ENCODE data around the gene GPR37L1.

GPR37L1 gene

DNA sequence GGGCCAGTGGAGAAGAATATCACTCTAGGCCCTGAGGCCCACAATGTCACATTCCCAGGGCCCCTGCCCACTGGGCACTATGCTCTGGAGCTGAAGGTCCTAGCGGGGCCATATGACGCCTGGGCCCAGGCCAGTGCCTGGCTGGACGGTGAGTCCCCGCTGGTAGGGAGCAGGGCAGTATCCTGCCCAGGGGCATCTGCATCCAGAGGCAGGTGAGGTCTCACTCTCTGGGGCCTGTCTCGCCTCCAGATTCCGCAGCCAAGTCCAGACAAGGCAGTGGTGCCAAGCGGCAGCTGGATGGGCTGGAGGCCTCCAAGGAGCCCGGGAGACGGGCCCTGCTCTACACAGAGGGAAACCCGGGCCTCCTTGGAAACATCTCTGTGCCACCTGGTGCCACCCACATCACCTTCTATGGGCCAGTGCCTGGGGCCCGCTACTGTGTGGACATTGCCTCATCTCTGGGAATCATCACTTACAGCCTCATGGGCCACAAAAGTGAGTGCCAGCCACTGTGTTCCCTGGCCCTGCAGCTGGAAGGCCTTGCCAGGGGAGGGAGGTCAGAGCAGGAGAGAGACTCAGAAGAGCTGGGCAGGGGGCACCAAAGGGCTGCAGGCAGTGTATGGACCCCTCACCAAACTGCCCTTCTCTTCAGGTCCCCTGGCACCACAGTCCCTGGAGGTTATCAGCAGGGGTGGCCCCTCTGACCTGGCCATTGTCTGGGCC, 48.7 kb downstream of the GPR37L1 start:
- TF ChIP-seq, protein P1, sequence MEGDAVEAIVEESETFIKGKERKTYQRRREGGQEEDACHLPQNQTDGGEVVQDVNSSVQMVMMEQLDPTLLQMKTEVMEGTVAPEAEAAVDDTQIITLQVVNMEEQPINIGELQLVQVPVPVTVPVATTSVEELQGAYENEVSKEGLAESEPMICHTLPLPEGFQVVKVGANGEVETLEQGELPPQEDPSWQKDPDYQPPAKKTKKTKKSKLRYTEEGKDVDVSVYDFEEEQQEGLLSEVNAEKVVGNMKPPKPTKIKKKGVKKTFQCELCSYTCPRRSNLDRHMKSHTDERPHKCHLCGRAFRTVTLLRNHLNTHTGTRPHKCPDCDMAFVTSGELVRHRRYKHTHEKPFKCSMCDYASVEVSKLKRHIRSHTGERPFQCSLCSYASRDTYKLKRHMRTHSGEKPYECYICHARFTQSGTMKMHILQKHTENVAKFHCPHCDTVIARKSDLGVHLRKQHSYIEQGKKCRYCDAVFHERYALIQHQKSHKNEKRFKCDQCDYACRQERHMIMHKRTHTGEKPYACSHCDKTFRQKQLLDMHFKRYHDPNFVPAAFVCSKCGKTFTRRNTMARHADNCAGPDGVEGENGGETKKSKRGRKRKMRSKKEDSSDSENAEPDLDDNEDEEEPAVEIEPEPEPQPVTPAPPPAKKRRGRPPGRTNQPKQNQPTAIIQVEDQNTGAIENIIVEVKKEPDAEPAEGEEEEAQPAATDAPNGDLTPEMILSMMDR (conservative IDR thresholded peaks at IDR 0.05; ENCODE audit: low read length): no peak
- Histone ChIP-seq H3K4me2 (ENCODE audit: low read depth, low read length, poor library complexity, severe bottlenecking) (no peak overlapping the region), H3K9ac (ENCODE audit: low read depth, low read length, poor library complexity, severe bottlenecking) (no peak overlapping the region), H3K9me2 (replicated peaks; ENCODE audit: low read depth, low read length) (no peaks in the 10 kb centered on the region), H3K79me2 (ENCODE audit: insufficient read depth, low read length) (peaks cover 3% of the 10 kb centered on the region; the same call in 1 of the 2 replicates), H3K4me1 (ENCODE audit: insufficient read depth, low read length, poor library complexity, severe bottlenecking) (peaks cover 6% of the 10 kb centered on the region), H3K36me3 (ENCODE audit: insufficient read depth, low read length) (no peaks in the 10 kb centered on the region), H3F3A (ENCODE audit: low read depth) (no peaks in the 10 kb centered on the region), H2AFZ (ENCODE audit: low read length) (no peak overlapping the region), H3K27me3 (ENCODE audit: insufficient read depth, low read length, poor library complexity, severe bottlenecking) (no peaks in the 10 kb centered on the region), H3K9me3 (ENCODE audit: insufficient read depth, low read depth, low read length) (no peaks in the 10 kb centered on the region), H3K4me3 (ENCODE audit: low read length, poor library complexity, severe bottlenecking) (no peak overlapping the region), H4K20me1 (ENCODE audit: insufficient read depth, low read length, poor library complexity, severe bottlenecking) (no peaks in the 10 kb centered on the region)

DNA sequence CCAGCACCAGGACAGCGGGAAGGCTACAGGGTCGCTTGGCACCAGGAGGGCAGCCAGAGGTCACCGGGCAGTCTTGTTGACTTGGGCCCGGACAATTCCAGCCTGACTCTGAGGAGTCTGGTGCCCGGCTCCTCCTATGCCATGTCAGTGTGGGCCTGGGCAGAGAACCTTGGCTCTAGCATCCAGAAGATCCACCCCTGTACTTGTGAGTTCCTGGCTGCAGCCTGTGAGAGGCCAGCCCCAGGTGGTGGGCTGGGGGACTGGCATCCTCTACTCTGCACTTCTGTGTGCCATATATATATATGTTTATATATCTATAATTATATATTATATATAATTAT, 49.3 kb downstream of the GPR37L1 start:
- Histone ChIP-seq H3K4me1 (ENCODE audit: insufficient read depth, low read length, poor library complexity, severe bottlenecking) (peaks cover under 1% of the 10 kb centered on the region), H3K27me3 (ENCODE audit: insufficient read depth, low read length, poor library complexity, severe bottlenecking) (no peaks in the 10 kb centered on the region), H3K36me3 (ENCODE audit: insufficient read depth, low read length) (no peaks in the 10 kb centered on the region), H3K4me2 (ENCODE audit: low read depth, low read length, poor library complexity, severe bottlenecking) (no peak overlapping the region), H3K4me3 (ENCODE audit: low read length, poor library complexity, severe bottlenecking) (no peak overlapping the region), H3K9me2 (replicated peaks; ENCODE audit: low read depth, low read length) (no peaks in the 10 kb centered on the region), H3F3A (ENCODE audit: low read depth) (no peaks in the 10 kb centered on the region), H3K79me2 (ENCODE audit: insufficient read depth, low read length) (no peaks in the 10 kb centered on the region), H2AFZ (ENCODE audit: low read length) (no peak overlapping the region), H3K9ac (ENCODE audit: low read depth, low read length, poor library complexity, severe bottlenecking) (no peak overlapping the region), H4K20me1 (ENCODE audit: insufficient read depth, low read length, poor library complexity, severe bottlenecking) (no peaks in the 10 kb centered on the region), H3K9me3 (ENCODE audit: insufficient read depth, low read depth, low read length) (no peaks in the 10 kb centered on the region)
- TF ChIP-seq, protein P1 (conservative IDR thresholded peaks at IDR 0.05; ENCODE audit: low read length): no peak
- TF ChIP-seq EZH2phosphoT487 (IDR thresholded peaks at IDR 0.05; ENCODE audit: borderline replicate concordance): no peak

DNA sequence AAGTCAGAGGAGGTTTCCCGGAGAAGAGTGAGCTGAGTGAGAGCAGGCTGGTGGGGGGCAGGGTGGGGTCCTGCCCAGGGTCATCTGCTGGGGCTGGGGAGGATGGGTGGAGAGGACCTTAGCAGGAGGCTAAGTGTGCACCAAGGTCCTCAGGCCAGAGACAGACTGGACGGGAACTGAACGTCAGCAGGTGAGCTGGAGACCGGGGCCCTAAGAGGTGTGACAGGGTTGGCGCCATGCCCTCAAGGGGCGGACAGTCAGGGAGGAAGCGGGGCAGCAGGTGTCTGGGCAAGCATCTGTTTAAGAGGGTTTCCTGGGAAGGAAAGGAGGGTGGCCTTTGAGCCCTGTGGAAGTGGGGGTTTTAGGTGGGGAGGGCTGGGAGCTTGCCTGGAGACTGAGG, 51.3 kb downstream of the GPR37L1 start:
- H3K27me3 ChIP-seq (ENCODE audit: insufficient read depth, low read length, poor library complexity, severe bottlenecking): no peaks in the 10 kb centered on the region
- H3K36me3 ChIP-seq (ENCODE audit: insufficient read depth, low read length): no peaks in the 10 kb centered on the region
- H3K79me2 ChIP-seq (ENCODE audit: insufficient read depth, low read length): no peaks in the 10 kb centered on the region
- TF ChIP-seq, protein P1 (conservative IDR thresholded peaks at IDR 0.05; ENCODE audit: low read length): no peak
- TF ChIP-seq EZH2phosphoT487 (IDR thresholded peaks at IDR 0.05; ENCODE audit: borderline replicate concordance): no peak
- H3K4me2 ChIP-seq (ENCODE audit: low read depth, low read length, poor library complexity, severe bottlenecking): no peak overlapping the region
- no peak overlapping the region for H3K9ac ChIP-seq (ENCODE audit: low read depth, low read length, poor library complexity, severe bottlenecking)
- H3F3A ChIP-seq (ENCODE audit: low read depth): no peaks in the 10 kb centered on the region
- H2AFZ ChIP-seq (ENCODE audit: low read length): no peak overlapping the region
- H3K9me2 ChIP-seq (replicated peaks; ENCODE audit: low read depth, low read length): no peaks in the 10 kb centered on the region
- H4K20me1 ChIP-seq (ENCODE audit: insufficient read depth, low read length, poor library complexity, severe bottlenecking): no peaks in the 10 kb centered on the region
- H3K4me3 ChIP-seq (ENCODE audit: low read length, poor library complexity, severe bottlenecking): no peak overlapping the region
- H3K4me1 ChIP-seq (ENCODE audit: insufficient read depth, low read length, poor library complexity, severe bottlenecking): no peaks in the 10 kb centered on the region
- no peaks in the 10 kb centered on the region for H3K9me3 ChIP-seq (ENCODE audit: insufficient read depth, low read depth, low read length)
